NCI-H128 (cell line): ENCODE results near the gene TES.
"Not testable (repeated sequence)": the region's sequence is repeated elsewhere in the genome, so short reads cannot be mapped to it uniquely, and the experiment has no call there.

Experiments used
- DNase-seq: peaks from one replicate; lab custom pipeline; 2025; ENCODE audit not compliant: unreplicated experiment; lab: John Stamatoyannopoulos, UW

The TES gene

DNA sequence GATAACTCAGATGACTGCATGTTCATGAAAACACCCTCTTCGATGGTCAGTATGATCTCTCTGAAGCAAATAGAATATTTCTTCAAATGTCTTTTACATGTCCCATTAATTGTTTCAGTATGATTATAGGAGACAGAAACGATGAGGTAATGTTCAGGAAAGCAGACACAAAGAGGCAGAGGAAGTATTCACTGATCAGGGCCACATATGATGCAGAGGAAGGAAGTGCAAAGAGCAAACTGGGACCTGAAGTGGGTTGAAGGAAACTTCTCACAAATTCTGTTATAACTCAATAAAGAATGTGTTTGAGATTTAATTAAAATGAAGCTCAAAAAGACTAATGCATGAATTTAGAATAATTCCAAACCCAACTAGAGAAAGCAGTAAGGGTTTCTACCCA lies 70.5 kb downstream of the TES start:
- no peak for DNase-seq

DNA sequence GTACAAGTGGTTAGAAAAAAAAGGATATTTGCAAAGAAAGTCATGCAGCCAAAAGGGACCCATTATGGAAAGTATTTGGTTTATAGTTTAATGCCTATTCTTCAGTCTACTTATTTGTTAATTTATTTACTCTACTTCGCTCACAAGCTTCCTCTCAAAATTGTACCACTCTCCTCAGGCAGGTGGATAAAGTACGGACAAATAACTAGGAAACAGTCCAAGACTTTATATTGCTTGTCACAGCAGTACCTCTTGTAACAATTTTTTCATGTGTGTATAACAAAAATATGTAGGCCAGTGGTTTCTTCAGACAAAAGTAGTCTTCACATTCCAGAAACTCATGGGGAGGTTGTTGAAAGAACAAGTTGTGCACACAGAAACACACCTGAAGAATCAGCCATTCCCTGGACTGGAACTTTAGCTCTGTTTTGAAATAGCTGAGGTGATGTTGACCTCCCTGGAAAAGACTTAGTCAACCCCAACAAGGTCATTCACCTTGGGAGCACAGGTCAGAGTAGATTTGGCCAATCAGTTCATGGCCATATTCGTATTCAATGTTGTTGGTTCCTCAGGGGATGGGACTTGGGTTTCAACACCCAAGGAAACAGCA lies 73.4 kb downstream of the TES start:
- no peak for DNase-seq

DNA sequence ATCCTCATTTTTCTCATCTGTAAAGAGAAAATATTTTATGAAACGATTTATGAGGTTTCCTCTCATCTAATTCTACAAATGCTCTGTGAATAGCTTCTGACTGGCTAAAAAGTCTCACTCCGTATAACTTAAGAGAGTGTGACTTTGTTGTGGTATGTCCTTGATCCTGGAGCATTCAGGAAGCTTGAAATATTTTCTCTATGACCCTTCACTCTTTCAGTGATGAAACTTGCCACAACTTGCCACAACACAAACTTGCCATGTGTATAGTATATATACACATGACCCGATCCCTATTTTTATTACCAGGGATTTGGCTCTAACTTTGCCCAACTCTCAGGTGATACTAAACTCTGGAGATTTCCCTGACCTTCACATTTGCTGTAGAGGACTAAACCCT lies 74.1 kb downstream of the TES start:
- DNase-seq: no peak

DNA sequence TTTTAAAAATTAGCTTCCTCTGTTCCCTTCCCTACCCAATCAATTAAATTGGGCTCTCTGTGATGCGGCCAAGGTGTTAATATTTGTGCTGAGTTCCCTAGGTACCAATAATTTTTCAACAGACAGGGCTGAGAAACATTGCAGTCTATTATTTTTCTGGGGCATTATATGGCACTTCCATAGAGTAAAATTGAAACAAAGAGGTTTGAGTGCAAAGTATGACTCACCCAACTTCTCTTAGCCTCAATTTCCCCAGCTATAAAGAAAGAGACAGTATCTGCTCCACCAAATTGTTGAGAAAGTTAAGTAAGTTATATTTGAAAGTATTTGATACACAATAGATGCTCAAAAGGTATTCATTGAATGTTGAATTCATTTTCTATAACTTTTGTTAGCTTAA lies 74.9 kb downstream of the TES start:
- DNase-seq: no peak

DNA sequence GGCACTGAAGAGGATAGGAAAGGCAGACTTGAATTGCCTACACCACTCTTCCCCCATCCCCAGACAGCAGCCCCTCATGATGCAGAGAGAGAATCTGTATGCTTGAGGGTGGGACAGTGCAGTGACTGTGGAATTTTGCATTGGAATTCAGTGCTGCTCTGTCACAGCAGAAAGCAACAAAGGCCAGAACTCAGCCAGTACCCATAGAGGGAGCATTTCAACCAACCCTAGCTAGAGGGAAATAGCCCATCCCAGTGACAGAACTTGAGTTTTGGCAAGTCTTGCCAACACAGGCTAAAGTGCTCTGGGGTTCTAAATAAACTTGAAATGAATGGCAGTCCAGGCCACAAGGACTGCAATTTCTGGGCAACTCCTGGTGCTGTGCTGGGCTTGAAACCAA lies 80.4 kb downstream of the TES start:
- no peak for DNase-seq

DNA sequence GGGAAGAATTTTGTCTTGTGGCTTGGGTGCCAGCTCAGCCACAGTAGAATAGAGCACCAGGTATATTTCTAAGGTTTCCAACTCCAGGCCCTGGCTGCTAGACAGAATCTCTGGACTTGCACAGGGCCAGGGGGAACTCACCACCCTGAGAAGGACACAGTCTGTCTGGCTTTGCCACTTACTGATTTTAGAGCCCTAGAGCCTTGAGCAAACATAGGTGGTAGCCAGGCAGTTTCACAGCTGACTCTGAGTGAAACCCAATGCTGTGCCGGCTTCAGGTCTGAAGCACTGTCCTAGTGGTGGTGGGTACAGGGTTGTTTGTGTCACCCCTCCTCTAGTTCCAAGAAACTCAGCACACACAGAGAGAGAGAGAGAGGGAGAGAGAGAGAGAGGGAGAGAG lies 81.6 kb downstream of the TES start:
- DNase-seq: no peak

DNA sequence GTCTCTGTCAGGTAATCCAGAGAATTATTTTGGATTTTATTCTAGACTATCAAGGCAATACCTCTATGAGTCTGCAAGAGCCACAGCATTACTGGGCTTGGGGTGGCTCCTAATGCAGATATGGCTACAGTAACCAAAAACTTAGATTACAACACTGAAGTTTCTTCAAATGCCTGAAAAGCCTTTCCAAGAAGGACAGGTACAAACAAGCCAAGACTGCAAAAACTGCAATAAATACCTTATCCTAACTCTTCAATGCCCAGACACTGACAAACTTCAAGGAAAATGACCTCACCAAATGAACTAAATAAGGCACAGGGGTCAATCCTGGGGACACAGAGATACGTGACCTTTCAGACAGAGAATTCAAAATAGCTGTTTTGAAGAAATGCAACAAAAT lies 82.0 kb downstream of the TES start:
- no peak for DNase-seq

DNA sequence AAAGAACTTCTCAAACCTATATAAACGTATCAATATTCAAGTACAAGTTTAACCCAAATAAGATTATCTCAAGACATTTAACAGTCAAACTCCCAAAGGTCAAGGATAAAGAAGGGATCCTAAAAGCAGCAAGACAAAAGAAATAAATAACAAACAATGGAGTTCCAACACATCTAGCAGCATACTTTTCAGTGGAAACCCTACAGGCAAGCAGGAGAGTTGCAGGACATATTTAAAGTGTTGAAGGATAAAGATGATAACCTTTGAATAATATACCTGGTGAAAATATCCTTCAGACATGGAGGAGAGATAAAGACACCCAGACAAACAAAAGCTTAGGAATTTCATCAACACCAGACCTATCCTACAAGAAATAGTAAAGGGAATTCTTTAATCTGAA lies 82.8 kb downstream of the TES start:
- DNase-seq: no peak

DNA sequence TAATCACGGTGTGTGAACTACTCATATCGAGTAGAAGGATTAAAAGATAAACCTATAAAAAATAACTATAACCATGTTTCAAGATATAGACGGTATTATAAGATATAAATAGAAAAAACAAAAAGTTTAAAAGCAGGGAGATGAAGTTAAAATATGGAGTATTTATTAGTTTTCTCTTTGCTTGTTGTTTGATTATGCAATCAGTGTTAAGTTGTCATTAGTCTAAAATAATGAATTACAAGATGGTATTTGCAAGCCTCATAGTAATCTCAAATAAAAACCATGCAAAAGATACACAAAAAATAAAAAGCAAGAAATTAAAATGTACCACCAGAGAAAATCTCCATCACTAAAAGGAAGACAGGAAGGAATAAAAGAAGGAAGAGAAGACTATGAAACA lies 83.3 kb downstream of the TES start:
- no peak for DNase-seq

DNA sequence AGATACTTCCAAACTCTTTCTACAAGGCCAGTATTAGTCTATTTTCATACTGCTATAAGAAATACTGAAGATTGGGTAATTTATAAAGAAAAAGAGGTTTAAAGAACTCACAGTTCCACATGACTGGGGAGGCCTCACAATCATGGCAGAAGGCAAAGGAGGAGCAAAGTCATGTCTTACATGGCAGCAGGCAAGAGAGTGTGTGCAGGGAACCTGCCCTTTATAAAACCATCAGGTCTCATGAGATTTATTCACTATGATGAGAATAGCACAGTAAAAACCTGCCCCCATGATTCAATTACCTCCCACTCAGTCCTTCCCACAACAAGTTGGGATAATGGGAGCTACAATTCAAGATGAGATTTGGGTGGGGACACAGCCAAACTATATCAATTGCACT lies 85.6 kb downstream of the TES start:
- not testable (repeated sequence) for DNase-seq

DNA sequence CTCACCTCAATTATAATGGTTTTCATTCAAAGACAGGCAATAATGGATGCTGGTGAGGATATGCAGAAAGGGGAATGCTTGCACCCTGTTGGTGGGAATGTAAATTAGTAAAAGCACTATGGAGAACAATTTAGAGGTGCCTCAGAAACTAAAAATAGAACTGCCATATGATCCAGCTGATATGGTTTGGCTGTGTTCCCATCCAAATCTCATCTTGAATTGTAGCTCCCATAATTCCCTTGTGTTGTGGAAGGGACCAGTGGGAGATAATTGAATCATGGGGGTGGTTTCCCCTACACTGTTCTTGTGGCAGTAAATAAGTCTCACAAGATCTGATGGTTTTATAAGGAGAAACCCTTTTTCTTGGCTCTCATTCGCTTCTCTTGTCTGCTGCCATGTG lies 87.7 kb downstream of the TES start:
- no peak for DNase-seq

DNA sequence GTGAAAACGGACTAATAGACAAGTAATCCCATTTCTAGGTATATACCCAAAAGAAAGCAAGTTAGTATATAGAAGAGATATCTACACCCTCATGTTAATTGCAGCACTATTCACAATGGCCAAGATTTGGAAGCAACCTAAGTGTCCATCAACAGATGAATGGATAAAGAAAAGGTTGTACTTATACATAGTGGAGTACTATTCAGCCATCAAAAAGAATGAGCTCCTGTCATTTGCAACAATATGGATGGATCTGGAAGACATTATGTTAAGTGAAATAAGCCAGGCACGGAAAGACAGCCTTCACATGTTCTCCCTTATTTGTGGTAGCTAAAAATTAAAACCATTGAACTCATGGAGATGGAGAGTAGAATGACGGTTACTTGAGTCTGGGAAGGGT lies 88.2 kb downstream of the TES start:
- DNase-seq: no peak

DNA sequence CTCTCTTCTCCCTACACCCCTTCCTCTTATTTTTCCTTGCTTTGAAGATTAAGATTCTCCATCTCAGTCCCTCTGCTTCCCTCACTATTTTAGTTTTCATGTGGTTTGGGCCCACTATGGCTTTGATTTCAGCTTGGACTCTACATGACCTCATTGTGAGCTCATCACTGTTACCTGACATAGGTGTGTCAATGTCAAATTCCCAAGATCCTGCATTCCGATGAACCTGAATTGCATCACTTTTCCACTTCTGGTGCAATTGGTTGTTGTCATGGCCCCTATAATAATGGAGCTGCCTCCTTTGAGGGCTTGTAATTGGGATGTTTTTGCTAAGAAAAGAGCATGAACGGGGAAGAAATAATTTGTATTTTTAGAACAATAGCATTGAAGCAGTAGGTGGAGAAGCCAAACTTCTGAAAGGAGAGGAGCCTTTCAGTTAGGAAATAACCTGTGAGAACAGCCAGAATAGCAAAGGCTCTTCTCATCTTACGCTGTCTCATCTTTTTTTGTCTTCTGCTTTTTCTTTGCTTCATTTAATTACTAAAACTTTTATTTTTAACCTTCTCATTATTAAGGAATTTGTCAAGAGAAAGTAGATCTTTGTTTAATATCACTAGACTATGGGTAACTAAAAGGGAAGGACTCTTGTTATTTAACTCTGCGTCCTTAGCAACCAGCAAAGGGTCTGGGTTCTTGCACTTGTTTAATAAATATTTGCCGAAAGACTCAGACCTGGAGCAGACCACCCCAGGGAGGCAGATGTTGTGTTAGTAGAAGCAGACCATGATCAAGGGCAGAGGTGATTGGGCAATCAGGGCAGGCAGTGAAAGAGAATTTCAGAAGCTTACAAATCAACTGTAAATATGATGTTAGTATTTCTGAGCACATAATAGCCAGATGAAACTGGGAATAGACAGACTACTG lies 95.4 kb downstream of the TES start:
- DNase-seq: no peak

DNA sequence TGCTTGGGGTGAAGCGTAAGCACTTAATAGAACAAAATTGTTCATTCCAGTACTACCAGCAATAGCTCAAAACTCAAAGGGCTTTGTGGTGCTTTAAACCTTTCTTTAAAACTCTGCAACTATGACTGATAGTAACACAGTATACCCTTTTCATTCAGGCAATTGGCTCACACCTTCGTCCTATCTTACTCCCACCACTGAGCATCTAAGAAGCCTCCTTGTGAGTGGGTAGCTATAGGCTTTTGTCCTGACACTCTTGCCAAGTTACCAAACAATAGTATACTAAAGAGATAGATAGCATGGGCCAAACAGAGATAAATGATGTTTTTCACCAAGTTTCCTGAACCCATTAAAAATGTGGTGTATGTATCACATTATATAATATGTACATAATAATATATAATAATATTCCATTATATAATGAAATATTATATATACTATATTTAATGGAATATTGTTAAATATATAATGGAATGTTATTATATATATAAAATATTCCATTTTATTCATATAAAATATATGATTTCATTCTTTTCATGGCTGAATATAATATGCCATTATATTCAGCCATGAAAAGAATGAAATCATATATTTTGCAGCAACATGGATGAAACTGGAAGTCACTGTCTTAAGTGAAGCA lies 96.2 kb downstream of the TES start:
- DNase-seq: no peak

DNA sequence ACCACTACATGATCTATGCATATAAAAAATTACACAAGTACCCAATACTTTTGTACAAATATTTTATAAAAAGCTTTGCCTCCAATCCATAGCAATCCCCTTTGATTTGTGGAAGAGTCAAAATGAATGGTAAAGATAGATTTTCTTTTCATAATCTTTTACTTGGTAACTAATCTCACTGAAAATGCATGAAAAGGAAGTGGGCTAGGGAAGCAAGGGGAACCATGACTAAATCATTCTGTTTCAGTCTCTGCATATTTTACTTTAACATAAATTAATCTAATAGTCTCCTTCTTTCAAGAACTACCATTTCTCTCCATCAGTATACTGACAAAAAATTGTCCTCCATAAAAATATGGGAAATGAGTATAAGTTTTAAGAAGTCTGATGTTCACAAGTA lies 96.9 kb downstream of the TES start:
- no peak for DNase-seq
